Tibial nerve (tissue), 4 donors: Measurements from ENCODE around the gene HYI. TPM values are rescaled to one million over a fixed set of nuclear protein-coding genes. Genes with fewer than 3 reads are reported as not detected.
A peak's percentile ranks its signal among the peaks of the same experiment; 100 is the strongest.

Experiments used
- DNase-seq, 2 donors: peaks; one replicate each; pipeline ENCODE4 v3.0.0-alpha.2; 2019; ENCODE audit warnings: low spot score in 2 of 2
- H3K27ac ChIP-seq, 4 donors: fragments of 200-600 bp; sonication (generic) in 3 of 4; one replicate each; pipeline ENCODE4 v1.5.1; 2017 to 2019; ENCODE audit warnings: mild to moderate bottlenecking in 1 of 4
- H3K27me3 ChIP-seq, 2 donors: fragments of 200-600 bp; sonication (generic) in 1 of 2; one replicate each; pipeline versions ENCODE4 v1.5.1 to v1.6.0; 2017 to 2019
- H3K36me3 ChIP-seq, 3 donors: fragments of 200-600 bp; sonication (generic); one replicate each; pipeline ENCODE4 v1.5.1; 2018 to 2019
- H3K4me1 ChIP-seq, 4 donors: fragments of 200-600 bp; sonication (generic) in 3 of 4; one replicate each; pipeline ENCODE4 v1.5.1; 2017 to 2019
- H3K4me3 ChIP-seq, 4 donors: fragments of 200-600 bp; sonication (generic) in 3 of 4; one replicate each; pipeline ENCODE4 v1.5.1; 2017 to 2019; ENCODE audit warnings: mild to moderate bottlenecking in 1 of 4, moderate library complexity in 1 of 4
- H3K9me3 ChIP-seq, 4 donors: fragments of 200-600 bp; sonication (generic) in 3 of 4; one replicate each; pipeline ENCODE4 v1.5.1; 2017 to 2019
- EP300 ChIP-seq, 2 donors: sonication (generic); formaldehyde crosslinking; IDR thresholded peaks; one replicate each; pipeline ENCODE4 v1.6.1; 2017; ENCODE audit warnings: antibody characterized with exemption in 2 of 2, mild to moderate bottlenecking in 1 of 2
- POLR2A ChIP-seq, 2 donors: fragments of 450-650 bp; IDR thresholded peaks; one replicate each; pipeline ENCODE4 v1.6.1; 2017; ENCODE audit warnings: antibody characterized with exemption in 2 of 2, mild to moderate bottlenecking in 2 of 2, moderate library complexity in 2 of 2
- WGBS, 2 donors: methylation state at CpG; one replicate each; pipeline ENCODE4 v1.1.5; 2018; 5-methylcytosine and 5-hydroxymethylcytosine counted together
- total RNA-seq, 4 donors: library from RNA; depleted of rRNA; stranded (reverse); fragments of >200 nt; gene quantifications; one replicate each; pipeline ENCODE4 v1.1.0, GENCODE V29; 2016
- TF ChIP-seq, protein P1 (sequence below), 5 experiments: fragments of 200-600 bp in 3 of 5; fragments of 450-650 bp in 2 of 5; sonication (generic) in 3 of 5; IDR thresholded peaks; one replicate each; pipeline ENCODE4 v1.5.1; 2016 to 2019; ENCODE audit warnings: antibody characterized with exemption in 5 of 5, mild to moderate bottlenecking in 3 of 5, moderate library complexity in 2 of 5

The HYI gene
- total RNA-seq, 4 donors from 2014 or later = 69.8 to 144 (median 97.7) TPM

DNA sequence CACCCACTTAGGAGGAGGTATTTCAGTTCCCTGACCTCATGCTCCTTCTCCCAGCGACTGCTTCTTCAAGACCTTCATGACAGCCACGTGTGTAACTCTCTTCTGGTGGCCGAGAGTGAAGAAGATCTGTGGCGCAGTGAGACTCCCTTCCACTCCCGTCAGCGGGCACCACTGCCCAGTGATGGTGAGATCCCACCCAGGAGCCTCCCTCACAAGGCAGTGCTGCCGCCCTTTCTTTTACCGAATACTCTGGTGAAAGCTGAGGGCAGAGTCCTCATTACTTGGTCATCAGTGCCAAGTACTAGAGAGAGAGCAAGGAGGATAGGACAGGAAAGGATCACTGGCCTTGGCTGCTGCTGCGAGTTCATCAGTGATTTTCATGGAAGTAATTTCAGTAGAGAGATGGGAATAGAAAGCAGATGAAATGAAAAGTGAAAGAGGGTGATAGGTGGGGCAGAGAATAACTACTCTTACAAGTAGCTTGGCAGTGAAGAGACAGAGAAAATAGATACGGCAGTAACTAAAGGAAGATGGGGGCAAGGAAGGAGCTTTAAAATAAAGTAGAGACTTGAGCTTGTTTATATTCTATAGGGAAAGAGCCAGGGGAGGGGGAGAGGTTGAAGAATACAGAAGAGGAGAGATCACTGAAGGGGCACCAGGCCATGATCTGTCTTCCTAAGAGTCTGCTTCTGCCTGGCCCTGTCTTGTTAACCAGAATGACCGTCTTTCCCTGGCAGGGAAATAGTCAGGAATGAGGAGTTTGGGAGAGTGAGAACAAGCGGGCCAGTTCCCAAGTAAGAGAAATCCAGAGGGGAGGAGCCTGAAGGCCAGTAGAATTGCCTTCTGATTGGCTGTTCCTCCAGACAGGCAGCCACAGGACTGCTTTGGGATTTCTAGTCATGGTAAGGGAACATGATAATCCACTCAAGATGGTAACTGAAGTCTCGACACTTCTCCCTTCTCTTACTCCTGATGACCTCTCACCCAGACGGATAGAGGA is 18.3 kb downstream of the HYI start:
- Histone ChIP-seq H3K27me3 (no peaks in the 10 kb centered on the region), H3K9me3 (no peaks in the 10 kb centered on the region), H3K4me3 (no peak overlapping the region), H3K36me3 (peaks cover 2 to 96% (median 13%) of the 10 kb centered on the region in 3 donors), H3K27ac (peak overlapping the region in 3 of 4 donors; percentile 40 to 68 (median 60)), H3K4me1 (peaks cover 0 to 17% (median 0%) of the 10 kb centered on the region in 4 donors)
- WGBS, 2 donors = 66 to 68% methylated on average over 14 of the region's 14 CpGs
- TF ChIP-seq, protein P1, sequence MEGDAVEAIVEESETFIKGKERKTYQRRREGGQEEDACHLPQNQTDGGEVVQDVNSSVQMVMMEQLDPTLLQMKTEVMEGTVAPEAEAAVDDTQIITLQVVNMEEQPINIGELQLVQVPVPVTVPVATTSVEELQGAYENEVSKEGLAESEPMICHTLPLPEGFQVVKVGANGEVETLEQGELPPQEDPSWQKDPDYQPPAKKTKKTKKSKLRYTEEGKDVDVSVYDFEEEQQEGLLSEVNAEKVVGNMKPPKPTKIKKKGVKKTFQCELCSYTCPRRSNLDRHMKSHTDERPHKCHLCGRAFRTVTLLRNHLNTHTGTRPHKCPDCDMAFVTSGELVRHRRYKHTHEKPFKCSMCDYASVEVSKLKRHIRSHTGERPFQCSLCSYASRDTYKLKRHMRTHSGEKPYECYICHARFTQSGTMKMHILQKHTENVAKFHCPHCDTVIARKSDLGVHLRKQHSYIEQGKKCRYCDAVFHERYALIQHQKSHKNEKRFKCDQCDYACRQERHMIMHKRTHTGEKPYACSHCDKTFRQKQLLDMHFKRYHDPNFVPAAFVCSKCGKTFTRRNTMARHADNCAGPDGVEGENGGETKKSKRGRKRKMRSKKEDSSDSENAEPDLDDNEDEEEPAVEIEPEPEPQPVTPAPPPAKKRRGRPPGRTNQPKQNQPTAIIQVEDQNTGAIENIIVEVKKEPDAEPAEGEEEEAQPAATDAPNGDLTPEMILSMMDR (IDR thresholded peaks at IDR 0.05) = no peak
- TF ChIP-seq EP300 (IDR thresholded peaks at IDR 0.05) (peak in 1 of 2 donors; percentile 12), POLR2A (IDR thresholded peaks at IDR 0.05) (no peak)
- peak in 1 of 2 donors; percentile 66 for DNase-seq

- H3K36me3 ChIP-seq = peaks cover 2 to 96% (median 24%) of the 10 kb centered on the region in 3 donors
- no peak overlapping the region for H3K4me3 ChIP-seq
- no peak overlapping the region for H3K27ac ChIP-seq
- DNase-seq = no peak
- H3K9me3 ChIP-seq = no peaks in the 10 kb centered on the region
- TF ChIP-seq, protein P1 (IDR thresholded peaks at IDR 0.05) = no peak
- TF ChIP-seq EP300 (IDR thresholded peaks at IDR 0.05) (no peak), POLR2A (IDR thresholded peaks at IDR 0.05) (no peak)
- peaks cover 0 to 17% (median 0%) of the 10 kb centered on the region in 4 donors for H3K4me1 ChIP-seq
- H3K27me3 ChIP-seq = no peaks in the 10 kb centered on the region
- WGBS, 2 donors = 89 to 91% methylated on average over 7 of the region's 7 CpGs
Measured at GRCh38 chr1:43434256-43434655, 19.5 kb downstream of the HYI start.

GRCh38 chr1:43432907-43433306 is 20.8 kb downstream of the HYI start:
- DNase-seq = no peak
- Histone ChIP-seq H3K9me3 (no peaks in the 10 kb centered on the region), H3K4me3 (no peak overlapping the region), H3K27ac (no peak overlapping the region), H3K27me3 (no peaks in the 10 kb centered on the region), H3K4me1 (peaks cover 0 to 17% (median 0%) of the 10 kb centered on the region in 4 donors), H3K36me3 (peaks cover 2 to 96% (median 33%) of the 10 kb centered on the region in 3 donors)
- TF ChIP-seq POLR2A (IDR thresholded peaks at IDR 0.05) = no peak
- TF ChIP-seq EP300 (IDR thresholded peaks at IDR 0.05) = no peak
- TF ChIP-seq, protein P1 (IDR thresholded peaks at IDR 0.05) = no peak
- WGBS, 2 donors = 86 to 95% methylated on average over 4 to 5 of the region's 5 CpGs

GRCh38 chr1:43432171-43432860 is 21.4 kb downstream of the HYI start:
- H3K4me1 ChIP-seq = peaks cover 0 to 17% (median 0%) of the 10 kb centered on the region in 4 donors
- peaks cover 2 to 96% (median 38%) of the 10 kb centered on the region in 3 donors for H3K36me3 ChIP-seq
- no peaks in the 10 kb centered on the region for H3K27me3 ChIP-seq
- no peaks in the 10 kb centered on the region for H3K9me3 ChIP-seq
- no peak overlapping the region for H3K27ac ChIP-seq
- WGBS, 2 donors = 91% methylated on average over 7 to 9 of the region's 9 CpGs
- H3K4me3 ChIP-seq = no peak overlapping the region
- no peak for TF ChIP-seq EP300 (IDR thresholded peaks at IDR 0.05)
- TF ChIP-seq, protein P1 (IDR thresholded peaks at IDR 0.05) = no peak
- TF ChIP-seq POLR2A (IDR thresholded peaks at IDR 0.05) = no peak
- no peak for DNase-seq
